ACC112 (cell line): ENCODE measurements around the gene ITPKB.

ENCODE experiments used
- H2AFZ ChIP-seq: fragments of 200-600 bp; sonication (generic); one replicate; pipeline ENCODE4 v1.6.0; 2017; ENCODE audit warnings: antibody characterized with exemption, low read length; ENCODE audit not compliant: unreplicated experiment
- H3K27ac ChIP-seq: fragments of 200-600 bp; sonication (generic); 2 replicates; pipeline ENCODE4 v1.5.1; 2014; ENCODE audit warnings: low read depth, mild to moderate bottlenecking, antibody characterized with exemption, low read length, moderate library complexity
- H3K27me3 ChIP-seq: fragments of 200-600 bp; sonication (generic); 2 replicates; pipeline ENCODE4 v1.6.1; 2014; ENCODE audit warnings: mild to moderate bottlenecking, antibody characterized with exemption, low read length, moderate library complexity, mixed read lengths; ENCODE audit not compliant: insufficient read depth
- H3K36me3 ChIP-seq: fragments of 200-600 bp; sonication (generic); 2 replicates; pipeline ENCODE4 v1.6.1; 2016; ENCODE audit warnings: mild to moderate bottlenecking, antibody characterized with exemption, low read length, moderate library complexity, mixed read lengths; ENCODE audit not compliant: insufficient read depth
- H3K4me1 ChIP-seq: fragments of 200-600 bp; sonication (generic); one replicate; pipeline ENCODE4 v1.6.1; 2016; ENCODE audit warnings: low read length, mixed read lengths; ENCODE audit not compliant: insufficient read depth, unreplicated experiment, control insufficient read depth
- H3K4me3 ChIP-seq: fragments of 200-600 bp; sonication (generic); 2 replicates; pipeline ENCODE4 v1.5.1; 2014; ENCODE audit warnings: mild to moderate bottlenecking, low read depth, low read length
- H3K79me2 ChIP-seq: fragments of 200-600 bp; sonication (generic); one replicate; pipeline ENCODE4 v1.6.0; 2016; ENCODE audit warnings: low read length; ENCODE audit not compliant: control insufficient read depth, unreplicated experiment, insufficient read depth

ITPKB gene

GRCh38 chr1:226648421-226648820 lies 90.7 kb downstream of the ITPKB start:
- peaks cover 4% of the 10 kb centered on the region for H3K4me1 ChIP-seq
- H3K36me3 ChIP-seq = no peaks in the 10 kb centered on the region
- H3K27me3 ChIP-seq = no peaks in the 10 kb centered on the region
- no peak overlapping the region for H3K27ac ChIP-seq
- H2AFZ ChIP-seq = no peak overlapping the region
- no peaks in the 10 kb centered on the region for H3K79me2 ChIP-seq
- H3K4me3 ChIP-seq = no peak overlapping the region

- no peak overlapping the region for H3K4me3 ChIP-seq
- H3K4me1 ChIP-seq = peaks cover 8% of the 10 kb centered on the region
- no peaks in the 10 kb centered on the region for H3K36me3 ChIP-seq
- H3K27ac ChIP-seq = no peak overlapping the region
- H3K79me2 ChIP-seq = no peaks in the 10 kb centered on the region
- H3K27me3 ChIP-seq = no peaks in the 10 kb centered on the region
- H2AFZ ChIP-seq = no peak overlapping the region
Measured at GRCh38 chr1:226647719-226648118, 91.4 kb downstream of the ITPKB start.

- H3K27me3 ChIP-seq = no peaks in the 10 kb centered on the region
- H2AFZ ChIP-seq = no peak overlapping the region
- no peak overlapping the region for H3K27ac ChIP-seq
- peaks cover 8% of the 10 kb centered on the region for H3K4me1 ChIP-seq
- no peaks in the 10 kb centered on the region for H3K36me3 ChIP-seq
- no peak overlapping the region for H3K4me3 ChIP-seq
- H3K79me2 ChIP-seq = no peaks in the 10 kb centered on the region
Measured at GRCh38 chr1:226646870-226647449, 92.1 kb downstream of the ITPKB start.

GRCh38 chr1:226646026-226646869 lies 92.8 kb downstream of the ITPKB start:
- H3K79me2 ChIP-seq = no peaks in the 10 kb centered on the region
- H3K27me3 ChIP-seq = no peaks in the 10 kb centered on the region
- peaks cover 8% of the 10 kb centered on the region for H3K4me1 ChIP-seq
- H2AFZ ChIP-seq = no peak overlapping the region
- no peak overlapping the region for H3K4me3 ChIP-seq
- H3K27ac ChIP-seq = no peak overlapping the region
- no peaks in the 10 kb centered on the region for H3K36me3 ChIP-seq

GRCh38 chr1:226645279-226645976 lies 93.7 kb downstream of the ITPKB start:
- H3K4me1 ChIP-seq = peaks cover 8% of the 10 kb centered on the region
- H2AFZ ChIP-seq = no peak overlapping the region
- no peaks in the 10 kb centered on the region for H3K36me3 ChIP-seq
- no peaks in the 10 kb centered on the region for H3K79me2 ChIP-seq
- no peaks in the 10 kb centered on the region for H3K27me3 ChIP-seq
- H3K27ac ChIP-seq = no peak overlapping the region
- H3K4me3 ChIP-seq = no peak overlapping the region

GRCh38 chr1:226644541-226645176 lies 94.4 kb downstream of the ITPKB start:
- no peak overlapping the region for H3K27ac ChIP-seq
- H3K36me3 ChIP-seq = no peaks in the 10 kb centered on the region
- no peak overlapping the region for H2AFZ ChIP-seq
- no peaks in the 10 kb centered on the region for H3K79me2 ChIP-seq
- H3K4me3 ChIP-seq = no peak overlapping the region
- peaks cover 8% of the 10 kb centered on the region for H3K4me1 ChIP-seq
- H3K27me3 ChIP-seq = no peaks in the 10 kb centered on the region

- Histone ChIP-seq H3K4me1 (peaks cover 8% of the 10 kb centered on the region), H2AFZ (no peak overlapping the region), H3K4me3 (no peak overlapping the region), H3K36me3 (no peaks in the 10 kb centered on the region), H3K79me2 (no peaks in the 10 kb centered on the region), H3K27ac (no peak overlapping the region), H3K27me3 (no peaks in the 10 kb centered on the region)
Measured at GRCh38 chr1:226643611-226644540, 95.2 kb downstream of the ITPKB start.

GRCh38 chr1:226643177-226643576 lies 95.9 kb downstream of the ITPKB start:
- H2AFZ ChIP-seq = no peak overlapping the region
- no peak overlapping the region for H3K4me3 ChIP-seq
- H3K36me3 ChIP-seq = no peaks in the 10 kb centered on the region
- no peak overlapping the region for H3K27ac ChIP-seq
- no peaks in the 10 kb centered on the region for H3K27me3 ChIP-seq
- H3K79me2 ChIP-seq = no peaks in the 10 kb centered on the region
- peaks cover 8% of the 10 kb centered on the region for H3K4me1 ChIP-seq

GRCh38 chr1:226642421-226642820 lies 96.7 kb downstream of the ITPKB start:
- Histone ChIP-seq H2AFZ (no peak overlapping the region), H3K79me2 (no peaks in the 10 kb centered on the region), H3K4me1 (peaks cover 8% of the 10 kb centered on the region), H3K27me3 (no peaks in the 10 kb centered on the region), H3K4me3 (no peak overlapping the region), H3K27ac (no peak overlapping the region), H3K36me3 (no peaks in the 10 kb centered on the region)
